Spleen (tissue), 11 donors: ENCODE data around the gene CSNK1G2. TPM values are rescaled to one million over a fixed set of nuclear protein-coding genes. Genes with fewer than 3 reads are reported as not detected.

Source experiments
- DNase-seq: peaks from one replicate; pipeline ENCODE4 v3.0.0-alpha.2; 2020
- H3K27ac ChIP-seq, 8 donors: fragments of 200-600 bp; sonication (generic) in 7 of 8; 1 replicate in 4 of 8; 2 replicates in 4 of 8; pipeline versions ENCODE4 v1.5.0 to v1.8.0; 2016 to 2021; ENCODE audit warnings: inconsistent platforms in 4 of 8, mild to moderate bottlenecking in 4 of 8, moderate library complexity in 1 of 8
- H3K27me3 ChIP-seq, 7 donors: fragments of 200-600 bp; sonication (generic) in 6 of 7; replicated peaks in 1 of 7; 1 replicate in 4 of 7; 2 replicates in 3 of 7; pipeline versions ENCODE4 v1.5.0 to v1.8.0; 2016 to 2021; ENCODE audit warnings: inconsistent platforms in 3 of 7, mild to moderate bottlenecking in 1 of 7
- H3K36me3 ChIP-seq, 6 donors: fragments of 200-600 bp; sonication (generic) in 5 of 6; 1 replicate in 4 of 6; 2 replicates in 2 of 6; pipeline versions ENCODE4 v1.5.0 to v1.8.0; 2016 to 2021; ENCODE audit warnings: inconsistent platforms in 2 of 6
- H3K4me1 ChIP-seq, 6 donors: fragments of 200-600 bp; sonication (generic) in 5 of 6; 1 replicate in 3 of 6; 2 replicates in 3 of 6; pipeline versions ENCODE4 v1.5.0 to v1.8.0; 2016 to 2021; ENCODE audit warnings: inconsistent platforms in 3 of 6
- H3K4me3 ChIP-seq, 8 donors: fragments of 200-600 bp; sonication (generic) in 7 of 8; 1 replicate in 4 of 8; 2 replicates in 4 of 8; pipeline versions ENCODE4 v1.5.0 to v1.8.0; 2016 to 2021; ENCODE audit warnings: inconsistent platforms in 4 of 8, mild to moderate bottlenecking in 4 of 8, moderate library complexity in 2 of 8
- H3K9me3 ChIP-seq, 8 donors: fragments of 200-600 bp; sonication (generic) in 7 of 8; 1 replicate in 4 of 8; 2 replicates in 4 of 8; pipeline versions ENCODE4 v1.5.0 to v1.8.0; 2016 to 2021; ENCODE audit warnings: inconsistent platforms in 4 of 8
- POLR2A ChIP-seq, 3 donors: fragments of 450-650 bp; IDR thresholded peaks; one replicate each; pipeline ENCODE4 v1.5.1; 2017; ENCODE audit warnings: antibody characterized with exemption in 3 of 3, mild to moderate bottlenecking in 1 of 3
- POLR2AphosphoS5 ChIP-seq, 3 donors: sonication (generic); formaldehyde crosslinking; IDR thresholded peaks; one replicate each; pipeline ENCODE4 v1.5.1; 2017; ENCODE audit warnings: antibody characterized with exemption in 3 of 3
- WGBS, 5 donors: extraction: QIAGEN DNeasy Blood & Tissue Kit in 3 of 5; methylation state at CpG; one replicate each; pipeline versions ENCODE4 v1.1.5 to v1.1.7; 2013 to 2018; 5-methylcytosine and 5-hydroxymethylcytosine counted together
- intact Hi-C: fragments of 100-400 bp; cut with DNase I; formaldehyde crosslinking; loops from one replicate; pipeline ENCODE4 v1.15.0; 2023; ENCODE audit warnings: low total_unique reads
- polyA plus RNA-seq, 3 donors: library from polyadenylated mRNA; stranded (reverse); fragments of 200-250 nt; gene quantifications; one replicate each; pipeline ENCODE4 v1.2.1, GENCODE V29; 2013
- total RNA-seq, 7 donors: library from RNA; depleted of rRNA in 3 of 7; stranded (reverse); fragments of >200 nt in 3 of 7; fragmentation: NEBNext Ultra II Directional in 4 of 7; extraction: Animal tissue kit (Norgen Biotek cat#: 25700) in 4 of 7; gene quantifications; one replicate each; pipeline versions ENCODE4 v1.1.0 to v1.2.1, GENCODE V29; 2016 to 2021
- TF ChIP-seq, protein P1 (sequence below), 11 experiments: fragments of 200-600 bp in 7 of 11; fragments of 450-650 bp in 4 of 11; sonication (generic) in 4 of 11; IDR thresholded peaks in 8 of 11; conservative IDR thresholded peaks in 3 of 11; 1 replicate in 7 of 11; 2 replicates in 4 of 11; pipeline versions ENCODE4 v1.4.0 to v1.8.0; 2016 to 2021; ENCODE audit warnings: antibody characterized with exemption in 11 of 11, inconsistent platforms in 4 of 11, mild to moderate bottlenecking in 1 of 11
- donor health status: healthy with polysubstance abuse.
- donor health status: DM: no; HTN: no; CAD: no; lungs with moderate emphysema.
- donor health status: DM: no; HTN: no; CAD: no.
- donor health status: Bipolar disorder and iron deficiency.
- donor health status: healthy.
- donor health status: DM: no; HTN: no; CAD: no.
- donor health status: DM: yes; HTN: yes; CAD: no.

Gene CSNK1G2
- total and polyA plus RNA-seq, 10 donors = 52.5 to 120 (median 93.8) TPM

GRCh38 chr19:1924320-1924961 lies 16.5 kb upstream of the CSNK1G2 start:
- Histone ChIP-seq H3K27ac (peak overlapping the region in 3 of 8 donors; percentile 59 to 77 (median 73)), H3K4me3 (no peak overlapping the region), H3K9me3 (no peaks in the 10 kb centered on the region), H3K4me1 (peaks cover 3 to 41% (median 12%) of the 10 kb centered on the region in 6 donors), H3K36me3 (peaks cover 0 to 66% (median 43%) of the 10 kb centered on the region in 6 donors), H3K27me3 (no peaks in the 10 kb centered on the region)
- intact Hi-C loops = no loop called here
- TF ChIP-seq, protein P1, sequence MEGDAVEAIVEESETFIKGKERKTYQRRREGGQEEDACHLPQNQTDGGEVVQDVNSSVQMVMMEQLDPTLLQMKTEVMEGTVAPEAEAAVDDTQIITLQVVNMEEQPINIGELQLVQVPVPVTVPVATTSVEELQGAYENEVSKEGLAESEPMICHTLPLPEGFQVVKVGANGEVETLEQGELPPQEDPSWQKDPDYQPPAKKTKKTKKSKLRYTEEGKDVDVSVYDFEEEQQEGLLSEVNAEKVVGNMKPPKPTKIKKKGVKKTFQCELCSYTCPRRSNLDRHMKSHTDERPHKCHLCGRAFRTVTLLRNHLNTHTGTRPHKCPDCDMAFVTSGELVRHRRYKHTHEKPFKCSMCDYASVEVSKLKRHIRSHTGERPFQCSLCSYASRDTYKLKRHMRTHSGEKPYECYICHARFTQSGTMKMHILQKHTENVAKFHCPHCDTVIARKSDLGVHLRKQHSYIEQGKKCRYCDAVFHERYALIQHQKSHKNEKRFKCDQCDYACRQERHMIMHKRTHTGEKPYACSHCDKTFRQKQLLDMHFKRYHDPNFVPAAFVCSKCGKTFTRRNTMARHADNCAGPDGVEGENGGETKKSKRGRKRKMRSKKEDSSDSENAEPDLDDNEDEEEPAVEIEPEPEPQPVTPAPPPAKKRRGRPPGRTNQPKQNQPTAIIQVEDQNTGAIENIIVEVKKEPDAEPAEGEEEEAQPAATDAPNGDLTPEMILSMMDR (IDR thresholded peaks at IDR 0.05 in 8 of 11, conservative IDR thresholded peaks at IDR 0.05 in 3 of 11) = no peak
- TF ChIP-seq POLR2AphosphoS5 (IDR thresholded peaks at IDR 0.05) = peak in 1 of 3 donors; percentile 61
- no peak for DNase-seq
- 89 to 93% (median 92%) methylated on average over 24 to 35 of the region's 35 CpGs for WGBS, 5 donors

DNA sequence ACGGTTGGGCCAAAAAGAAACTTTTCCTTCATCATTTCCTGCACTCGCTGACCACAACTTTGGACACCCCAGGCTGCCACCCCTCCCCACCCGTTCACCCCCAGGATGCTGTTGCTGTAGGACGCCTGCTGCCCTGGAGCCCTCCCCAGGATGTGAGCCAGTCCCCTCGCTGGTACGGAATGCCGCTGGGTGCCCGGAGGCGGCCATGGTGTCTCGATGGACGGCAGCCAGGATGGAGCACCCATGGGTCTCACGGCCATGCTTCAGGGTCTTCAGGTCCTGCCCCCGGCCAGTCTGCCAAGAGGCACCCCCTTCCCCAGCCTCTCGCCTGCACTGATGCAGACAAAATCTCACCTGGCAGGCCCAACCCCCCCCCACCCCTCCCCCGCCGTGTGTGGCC lies 15.4 kb upstream of the CSNK1G2 start:
- DNase-seq = no peak
- H3K36me3 ChIP-seq = peaks cover 0 to 55% (median 33%) of the 10 kb centered on the region in 6 donors
- H3K27me3 ChIP-seq = no peaks in the 10 kb centered on the region
- WGBS, 5 donors = 82 to 90% (median 87%) methylated on average over 15 to 16 of the region's 16 CpGs
- intact Hi-C loops = no loop called here
- H3K4me1 ChIP-seq = peaks cover 9 to 52% (median 19%) of the 10 kb centered on the region in 6 donors
- H3K27ac ChIP-seq = no peak overlapping the region
- TF ChIP-seq POLR2A (IDR thresholded peaks at IDR 0.05) = no peak
- TF ChIP-seq POLR2AphosphoS5 (IDR thresholded peaks at IDR 0.05) = peak in 1 of 3 donors; percentile 17
- TF ChIP-seq, protein P1 (IDR thresholded peaks at IDR 0.05 in 8 of 11, conservative IDR thresholded peaks at IDR 0.05 in 3 of 11) = no peak
- H3K4me3 ChIP-seq = no peak overlapping the region
- no peaks in the 10 kb centered on the region for H3K9me3 ChIP-seq

DNA sequence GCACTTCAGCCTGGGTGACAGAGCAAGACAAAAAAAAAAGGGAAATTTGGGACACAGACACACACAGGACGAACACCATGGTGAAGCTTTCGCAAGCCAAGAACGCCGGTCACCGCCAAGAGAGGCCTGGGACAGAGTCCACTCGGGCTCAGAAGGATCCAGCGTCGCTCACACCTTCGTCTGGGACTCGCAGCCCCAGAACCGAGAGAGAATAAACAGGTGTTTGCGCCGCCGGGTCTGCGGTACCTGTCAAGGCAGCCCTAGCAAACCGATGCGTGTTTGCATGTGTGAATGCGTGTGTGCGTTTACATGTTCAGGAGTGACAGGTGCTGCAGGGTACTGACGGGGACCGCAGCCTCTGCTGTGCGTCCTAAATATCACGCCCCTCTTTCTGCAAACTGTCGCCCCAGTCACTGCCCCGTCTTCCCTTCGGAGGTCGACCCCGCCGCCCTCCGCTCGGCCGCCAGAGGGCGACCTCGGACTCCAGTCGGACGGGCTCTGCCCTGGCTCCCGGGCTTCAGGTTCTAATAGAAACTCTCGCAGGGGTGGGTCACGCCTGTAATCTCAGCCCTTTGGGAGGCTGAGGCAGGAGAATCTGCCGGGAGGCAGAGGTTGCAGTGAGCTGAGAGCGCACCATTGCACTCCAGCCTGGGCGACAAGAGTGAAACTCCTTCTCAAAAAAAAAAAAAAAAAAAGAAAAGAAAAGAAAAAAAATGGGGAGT lies 11.8 kb upstream of the CSNK1G2 start:
- 9 to 20% (median 12%) methylated on average over 28 to 42 of the region's 42 CpGs for WGBS, 5 donors
- peaks cover 0 to 5% (median 0%) of the 10 kb centered on the region in 8 donors for H3K9me3 ChIP-seq
- peaks cover 0 to 19% (median 7%) of the 10 kb centered on the region in 6 donors for H3K36me3 ChIP-seq
- peak; percentile 96 for DNase-seq
- H3K4me1 ChIP-seq = peaks cover 9 to 50% (median 19%) of the 10 kb centered on the region in 6 donors
- H3K27me3 ChIP-seq = no peaks in the 10 kb centered on the region
- peak; percentile 74 to 88 (median 76) for TF ChIP-seq POLR2AphosphoS5 (IDR thresholded peaks at IDR 0.05)
- TF ChIP-seq, protein P1 (IDR thresholded peaks at IDR 0.05 in 8 of 11, conservative IDR thresholded peaks at IDR 0.05 in 3 of 11) = peak; percentile 80 to 95 (median 91)
- TF ChIP-seq POLR2A (IDR thresholded peaks at IDR 0.05) = no peak
- intact Hi-C loops = no loop called here
- H3K27ac ChIP-seq = peak overlapping the region in 3 of 8 donors; percentile 8 to 42 (median 18)
- peak overlapping the region in 7 of 8 donors; percentile 21 to 64 (median 33) for H3K4me3 ChIP-seq

- intact Hi-C loops = no loop called here
- H3K4me1 ChIP-seq = peaks cover 9 to 66% (median 31%) of the 10 kb centered on the region in 6 donors
- no peaks in the 10 kb centered on the region for H3K27me3 ChIP-seq
- no peak overlapping the region for H3K4me3 ChIP-seq
- WGBS, 5 donors = 90 to 100% (median 95%) methylated on average over 1 of the region's 1 CpG
- no peak for DNase-seq
- H3K36me3 ChIP-seq = no peaks in the 10 kb centered on the region
- TF ChIP-seq POLR2AphosphoS5 (IDR thresholded peaks at IDR 0.05) (no peak), POLR2A (IDR thresholded peaks at IDR 0.05) (no peak)
- TF ChIP-seq, protein P1 (IDR thresholded peaks at IDR 0.05 in 8 of 11, conservative IDR thresholded peaks at IDR 0.05 in 3 of 11) = no peak
- no peak overlapping the region for H3K27ac ChIP-seq
- H3K9me3 ChIP-seq = peaks cover 0 to 11% (median 1%) of the 10 kb centered on the region in 8 donors
Measured at GRCh38 chr19:1931445-1931844, 9.5 kb upstream of the CSNK1G2 start.
